Measurements from ENCODE around the gene PAK1IP1.
"Not testable (repeated sequence)": the region's sequence is repeated elsewhere in the genome, so short reads cannot be mapped to it uniquely, and the experiment has no call there.

Gene PAK1IP1

GRCh38 chr6:10694302-10695085 is at the start of gene PAK1IP1, which contains the start of gene C6orf52:
Gene PAK1IP1 (plus strand): TSS chr6:10694972. CDS start chr6:10694986, 14 bp downstream.
Gene C6orf52 (minus strand): TSS chr6:10694616. CDS start chr6:10687550, 7,066 bp downstream.
- in situ Hi-C loops (cut with HindIII; ENCODE audit: low pct_ligation_motif_present, low pct_unique_long_range_greater_than_20kb, low sequenced_read_pairs): no loop called here
- peak; percentile 88 for DNase-seq

GRCh38 chr6:10655508-10656055 is 39.2 kb upstream of the PAK1IP1 start:
- in situ Hi-C loops (cut with HindIII; ENCODE audit: low pct_ligation_motif_present, low pct_unique_long_range_greater_than_20kb, low sequenced_read_pairs): no loop called here
- no peak for DNase-seq

- in situ Hi-C loops (cut with HindIII; ENCODE audit: low pct_ligation_motif_present, low pct_unique_long_range_greater_than_20kb, low sequenced_read_pairs): no loop called here
Measured at GRCh38 chr6:10658910-10659698, 35.7 kb upstream of the PAK1IP1 start.

GRCh38 chr6:10659699-10660348 is 34.9 kb upstream of the PAK1IP1 start:
- in situ Hi-C loops (cut with HindIII; ENCODE audit: low pct_ligation_motif_present, low pct_unique_long_range_greater_than_20kb, low sequenced_read_pairs): no loop called here
- peak; percentile 51 for DNase-seq

More at GRCh38 chr6:10658910-10659698, 35.7 kb upstream of the PAK1IP1 start:
- DNase-seq: peak; percentile 19

GRCh38 chr6:10660431-10661191 is 34.2 kb upstream of the PAK1IP1 start:
- DNase-seq: peak; percentile 64
- in situ Hi-C loops (cut with HindIII; ENCODE audit: low pct_ligation_motif_present, low pct_unique_long_range_greater_than_20kb, low sequenced_read_pairs): not testable (repeated sequence)

GRCh38 chr6:10662207-10662606 is 32.6 kb upstream of the PAK1IP1 start:
- in situ Hi-C loops (cut with HindIII; ENCODE audit: low pct_ligation_motif_present, low pct_unique_long_range_greater_than_20kb, low sequenced_read_pairs): no loop called here
- no peak for DNase-seq

GRCh38 chr6:10662742-10663141 is 32.0 kb upstream of the PAK1IP1 start:
- in situ Hi-C loops (cut with HindIII; ENCODE audit: low pct_ligation_motif_present, low pct_unique_long_range_greater_than_20kb, low sequenced_read_pairs): no loop called here
- DNase-seq: no peak

GRCh38 chr6:10665595-10665994 is 29.2 kb upstream of the PAK1IP1 start:
- in situ Hi-C loops (cut with HindIII; ENCODE audit: low pct_ligation_motif_present, low pct_unique_long_range_greater_than_20kb, low sequenced_read_pairs); DNase-seq: not testable (repeated sequence)

GRCh38 chr6:10668126-10668917 is 26.4 kb upstream of the PAK1IP1 start:
- DNase-seq: no peak
- in situ Hi-C loops (cut with HindIII; ENCODE audit: low pct_ligation_motif_present, low pct_unique_long_range_greater_than_20kb, low sequenced_read_pairs): no loop called here

- no peak for DNase-seq
- in situ Hi-C loops (cut with HindIII; ENCODE audit: low pct_ligation_motif_present, low pct_unique_long_range_greater_than_20kb, low sequenced_read_pairs): no loop called here
Measured at GRCh38 chr6:10676403-10676802, 18.4 kb upstream of the PAK1IP1 start.

GRCh38 chr6:10678456-10678855 is 16.3 kb upstream of the PAK1IP1 start:
- no peak for DNase-seq
- in situ Hi-C loops (cut with HindIII; ENCODE audit: low pct_ligation_motif_present, low pct_unique_long_range_greater_than_20kb, low sequenced_read_pairs): no loop called here

GRCh38 chr6:10681795-10682194 is 13.0 kb upstream of the PAK1IP1 start:
- no peak for DNase-seq
- in situ Hi-C loops (cut with HindIII; ENCODE audit: low pct_ligation_motif_present, low pct_unique_long_range_greater_than_20kb, low sequenced_read_pairs): no loop called here

GRCh38 chr6:10682355-10682988 is 12.3 kb upstream of the PAK1IP1 start:
- no peak for DNase-seq
- in situ Hi-C loops (cut with HindIII; ENCODE audit: low pct_ligation_motif_present, low pct_unique_long_range_greater_than_20kb, low sequenced_read_pairs): no loop called here

- DNase-seq: no peak
- in situ Hi-C loops (cut with HindIII; ENCODE audit: low pct_ligation_motif_present, low pct_unique_long_range_greater_than_20kb, low sequenced_read_pairs): no loop called here
Measured at GRCh38 chr6:10684618-10685017, 10.2 kb upstream of the PAK1IP1 start.

- DNase-seq: no peak
- in situ Hi-C loops (cut with HindIII; ENCODE audit: low pct_ligation_motif_present, low pct_unique_long_range_greater_than_20kb, low sequenced_read_pairs): no loop called here
Measured at GRCh38 chr6:10685092-10685915, 9.5 kb upstream of the PAK1IP1 start.

- no peak for DNase-seq
- in situ Hi-C loops (cut with HindIII; ENCODE audit: low pct_ligation_motif_present, low pct_unique_long_range_greater_than_20kb, low sequenced_read_pairs): no loop called here
Measured at GRCh38 chr6:10686901-10687300, 7.9 kb upstream of the PAK1IP1 start.

Measured in ACHN (cell line).